NCI-H187 (cell line): ENCODE measurements around the gene BCL2L12.

Experiments
- DNase-seq, 2 experiments: peaks; one replicate each; lab custom pipeline; 2025; lab: John Stamatoyannopoulos, UW

BCL2L12 gene

GRCh38 chr19:49664171-49665035 lies 1.3 kb upstream of the BCL2L12 start:
- DNase-seq, result peak; percentile 76 to 83

- DNase-seq, result no peak
Observed at GRCh38 chr19:49665036-49665350, 740 bp upstream of the BCL2L12 start.

- DNase-seq, result no peak
Observed at GRCh38 chr19:49666120-49666444, 349 bp downstream of the BCL2L12 start.

- DNase-seq, result no peak
Observed at GRCh38 chr19:49667473-49667872, 1.7 kb downstream of the BCL2L12 start.

GRCh38 chr19:49669516-49669915 lies 3.8 kb downstream of the BCL2L12 start:
- DNase-seq, result no peak

GRCh38 chr19:49672131-49672919 lies 6.6 kb downstream of the BCL2L12 start:
- DNase-seq, result peak in 1 of 2 experiments; percentile 34

GRCh38 chr19:49676136-49676783 lies 10.5 kb downstream of the BCL2L12 start:
- peak; percentile 82 to 100 for DNase-seq

GRCh38 chr19:49676784-49677230 lies 11.1 kb downstream of the BCL2L12 start:
- peak; percentile 100 for DNase-seq

- DNase-seq, result no peak
Observed at GRCh38 chr19:49677231-49677900, 11.6 kb downstream of the BCL2L12 start, which contains the start of gene PRMT1. Gene PRMT1, plus strand, starts transcription at chr19:49677271. Its CDS starts 10 bp downstream, at chr19:49677281.

- peak; percentile 24 to 36 for DNase-seq
Observed at GRCh38 chr19:49677901-49678674, 12.4 kb downstream of the BCL2L12 start.

GRCh38 chr19:49678985-49679770 lies 13.4 kb downstream of the BCL2L12 start:
- DNase-seq, result no peak

- no peak for DNase-seq
Observed at GRCh38 chr19:49679771-49680413, 14.2 kb downstream of the BCL2L12 start.

- peak; percentile 85 to 90 for DNase-seq
Observed at GRCh38 chr19:49680421-49681351, 15.0 kb downstream of the BCL2L12 start.

- DNase-seq, result no peak
Observed at GRCh38 chr19:49681830-49682229, 16.1 kb downstream of the BCL2L12 start.

- DNase-seq, result no peak
Observed at GRCh38 chr19:49682274-49682673, 16.5 kb downstream of the BCL2L12 start.

GRCh38 chr19:49683814-49684250 lies 18.1 kb downstream of the BCL2L12 start:
- DNase-seq, result no peak

- DNase-seq, result no peak
Observed at GRCh38 chr19:49684251-49684982, 18.7 kb downstream of the BCL2L12 start.

GRCh38 chr19:49684983-49685553 lies 19.3 kb downstream of the BCL2L12 start:
- no peak for DNase-seq
